NCI-H2227 (cell line): ENCODE data around the gene FAM149B1.

Source experiments
- DNase-seq: peaks from one replicate; lab custom pipeline; 2025; ENCODE audit not compliant: unreplicated experiment; lab: John Stamatoyannopoulos, UW

The FAM149B1 gene

GRCh38 chr10:73172867-73173266, 4.9 kb downstream of the FAM149B1 start:
- DNase-seq = no peak

GRCh38 chr10:73174148-73174925, 6.4 kb downstream of the FAM149B1 start:
- DNase-seq = no peak

DNA sequence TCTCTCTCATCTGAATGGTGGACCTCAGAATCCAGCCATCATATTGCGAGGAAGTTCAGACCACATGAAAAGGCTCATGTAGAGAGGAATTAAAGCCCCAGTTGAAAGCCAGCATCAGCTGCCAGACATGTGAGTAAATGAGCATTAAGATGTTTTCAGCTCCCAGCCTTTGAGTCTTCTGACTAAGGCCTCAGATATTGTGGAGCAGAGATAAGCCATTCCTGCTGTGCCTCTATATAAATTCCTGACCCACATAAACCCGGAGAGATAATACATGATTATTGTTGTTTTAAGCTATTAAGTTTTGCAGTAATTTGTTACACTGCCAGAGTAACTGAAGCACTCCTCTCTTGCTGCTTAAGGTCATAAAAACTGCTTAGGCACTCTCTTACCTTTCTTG, 14.6 kb downstream of the FAM149B1 start:
- DNase-seq = peak; percentile 5

DNA sequence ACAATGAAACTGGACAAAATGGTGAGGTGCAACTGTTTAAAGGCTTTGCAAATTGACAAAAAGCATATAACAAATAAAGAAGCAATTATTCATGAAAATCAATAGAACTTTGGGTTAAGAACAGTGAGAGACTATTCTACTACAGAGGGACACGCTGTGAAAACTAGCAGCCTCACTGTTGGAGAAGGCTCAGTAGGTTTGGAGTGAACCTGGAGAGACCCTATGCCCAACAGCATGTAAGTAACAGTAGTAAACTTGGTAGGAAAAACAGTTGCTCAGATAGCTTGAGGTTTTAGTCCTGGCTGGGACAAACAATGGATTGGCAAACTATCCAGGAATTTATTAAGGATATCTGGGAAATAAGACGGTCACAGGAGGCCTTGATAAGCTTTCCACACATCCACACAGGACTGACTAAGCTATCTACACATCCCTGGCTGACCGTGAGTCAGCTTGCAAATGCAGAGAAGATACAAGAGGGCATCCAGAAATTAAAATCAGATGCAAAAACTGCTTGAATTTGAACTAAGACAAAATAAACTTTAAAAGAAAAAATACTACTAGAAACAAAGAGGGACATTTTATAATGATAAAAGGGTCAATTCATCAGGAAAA, 15.9 kb downstream of the FAM149B1 start:
- no peak for DNase-seq

- DNase-seq = no peak
These were observed 18.3 kb downstream of the FAM149B1 start for GRCh38 chr10:73186266-73186665.

- no peak for DNase-seq
These were observed 22.3 kb downstream of the FAM149B1 start for GRCh38 chr10:73190188-73190587.

GRCh38 chr10:73205081-73205480, 37.2 kb downstream of the FAM149B1 start:
- no peak for DNase-seq

DNA sequence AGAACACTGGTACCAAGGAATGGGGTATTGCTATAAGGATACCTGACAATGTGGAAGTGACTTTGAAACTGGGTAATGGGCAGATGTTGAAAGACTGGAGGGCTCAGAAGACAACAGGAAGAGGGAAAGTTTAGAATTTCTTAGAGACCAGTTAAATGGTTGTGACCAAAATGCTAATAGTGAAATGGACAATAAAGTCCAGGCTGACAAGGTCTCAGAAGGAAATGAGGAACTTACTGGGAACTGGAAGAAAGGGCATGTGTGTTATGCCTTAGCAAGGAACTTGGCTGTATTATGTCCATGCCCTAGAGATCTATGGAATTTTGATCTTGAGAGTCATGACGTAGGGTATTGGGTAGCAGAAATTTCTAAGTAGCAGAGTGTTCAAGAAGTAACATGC, 38.0 kb downstream of the FAM149B1 start:
- DNase-seq = no peak

GRCh38 chr10:73206385-73206784, 38.5 kb downstream of the FAM149B1 start:
- no peak for DNase-seq

DNA sequence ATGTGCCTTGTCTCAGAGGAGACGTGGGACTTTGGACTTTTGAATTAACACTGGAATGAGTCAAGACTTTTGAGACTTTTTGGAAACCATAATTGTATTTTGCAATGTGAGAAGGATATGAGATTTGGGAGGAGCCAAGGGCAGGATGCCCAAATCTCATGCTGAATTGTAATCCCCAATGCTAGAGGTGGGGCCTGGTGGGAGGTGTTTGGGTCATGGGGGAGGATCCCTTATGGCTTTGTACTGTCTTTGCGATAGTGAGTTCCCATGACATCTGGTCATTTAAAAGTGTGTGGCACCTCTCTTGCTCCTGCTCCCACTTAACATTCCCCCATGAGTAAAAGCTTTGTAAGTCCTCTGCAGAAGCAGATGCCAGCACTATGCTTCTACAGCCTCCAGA, 40.0 kb downstream of the FAM149B1 start:
- DNase-seq = no peak

DNA sequence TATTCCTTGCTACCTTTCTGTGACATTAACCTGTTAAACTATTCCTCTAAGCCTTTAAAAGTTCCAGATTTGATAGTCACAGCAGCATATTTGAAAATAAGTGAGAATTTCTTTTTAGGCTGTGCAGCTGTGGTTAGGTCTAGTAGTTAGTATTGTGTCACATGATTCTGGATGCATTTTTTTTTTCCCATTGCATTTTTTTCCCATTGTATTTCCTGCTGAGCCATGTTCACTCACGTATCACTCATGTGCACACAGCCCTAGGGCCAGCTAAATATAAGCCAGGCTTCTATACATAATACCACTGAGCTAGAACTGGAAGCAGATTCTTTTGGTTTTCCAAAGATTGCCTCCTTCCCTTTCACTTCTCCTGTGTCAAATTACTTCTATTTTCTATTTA, 41.8 kb downstream of the FAM149B1 start:
- no peak for DNase-seq

DNA sequence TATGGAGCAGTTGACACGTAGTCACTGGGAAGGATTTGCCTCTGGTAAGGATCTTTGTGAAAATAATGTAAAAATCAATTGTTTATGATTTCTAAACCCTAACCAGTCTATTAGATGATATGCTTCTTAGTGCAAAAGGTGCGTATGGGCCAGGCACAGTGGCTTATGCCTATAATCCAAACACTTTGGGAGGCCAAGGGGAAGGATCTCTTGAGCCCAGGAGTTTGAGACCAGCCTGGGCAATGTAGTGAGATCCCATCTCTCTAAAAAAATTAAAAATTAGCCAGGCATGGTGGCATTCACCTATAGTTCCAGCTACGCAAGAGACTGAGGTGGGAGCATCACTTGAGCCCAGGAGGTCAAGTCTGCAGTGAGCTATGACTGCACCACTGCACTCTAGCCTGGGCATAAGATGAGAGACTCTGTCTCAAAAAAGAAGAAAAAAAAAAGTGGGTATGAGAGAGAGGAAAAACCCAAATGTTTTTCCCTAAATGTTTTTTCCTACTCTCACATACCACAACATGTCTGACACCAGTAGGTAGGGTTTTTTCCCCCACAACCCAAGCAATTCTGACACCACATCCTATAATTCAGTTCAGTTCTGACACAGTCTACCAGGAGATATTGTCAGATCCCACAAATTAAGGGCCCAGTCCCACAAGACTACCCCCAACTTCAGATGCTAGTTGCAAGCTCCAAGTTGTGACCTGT, 42.6 kb downstream of the FAM149B1 start:
- no peak for DNase-seq

GRCh38 chr10:73211106-73211811, 43.3 kb downstream of the FAM149B1 start:
- no peak for DNase-seq

GRCh38 chr10:73215749-73216148, 47.8 kb downstream of the FAM149B1 start:
- DNase-seq = no peak

DNA sequence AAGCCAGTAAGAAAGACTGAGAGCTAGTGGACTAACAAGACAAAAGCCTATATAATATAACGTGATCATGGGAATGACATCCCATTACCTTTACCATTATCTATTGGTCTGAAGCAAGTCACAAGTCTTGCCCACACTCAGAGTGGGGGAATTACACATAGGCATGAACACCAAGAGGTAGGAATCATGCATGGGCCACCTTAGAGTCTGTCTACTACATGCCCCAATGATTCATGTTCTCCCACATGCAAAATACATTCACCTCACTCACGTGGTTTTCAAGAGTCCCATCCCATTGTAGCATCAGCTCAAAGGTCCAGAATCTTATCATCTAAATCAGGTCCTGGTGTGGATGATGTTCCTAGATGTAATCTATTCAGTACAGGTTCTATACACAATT, 49.7 kb downstream of the FAM149B1 start:
- DNase-seq = no peak

- no peak for DNase-seq
These were observed 50.7 kb downstream of the FAM149B1 start for GRCh38 chr10:73218431-73219191.

DNA sequence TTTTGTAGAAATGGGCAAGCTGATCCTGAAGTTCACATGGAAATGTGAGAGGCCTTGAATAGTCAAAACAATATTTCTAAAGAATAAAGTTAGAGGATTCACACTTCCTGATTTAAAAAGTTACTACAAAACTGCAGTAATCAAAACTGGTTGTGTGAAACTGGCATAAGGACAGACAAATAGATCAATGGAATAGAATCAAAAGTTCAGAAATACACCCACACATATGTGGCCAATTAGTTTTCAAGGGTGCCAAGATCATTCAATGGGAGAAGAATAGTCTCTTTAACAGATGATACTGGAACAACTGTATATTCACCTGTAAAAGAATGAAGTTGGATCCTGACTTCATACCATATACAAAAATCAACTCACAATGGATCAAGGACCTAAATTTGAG, 51.5 kb downstream of the FAM149B1 start:
- no peak for DNase-seq

GRCh38 chr10:73220989-73221388, 53.1 kb downstream of the FAM149B1 start:
- no peak for DNase-seq

DNA sequence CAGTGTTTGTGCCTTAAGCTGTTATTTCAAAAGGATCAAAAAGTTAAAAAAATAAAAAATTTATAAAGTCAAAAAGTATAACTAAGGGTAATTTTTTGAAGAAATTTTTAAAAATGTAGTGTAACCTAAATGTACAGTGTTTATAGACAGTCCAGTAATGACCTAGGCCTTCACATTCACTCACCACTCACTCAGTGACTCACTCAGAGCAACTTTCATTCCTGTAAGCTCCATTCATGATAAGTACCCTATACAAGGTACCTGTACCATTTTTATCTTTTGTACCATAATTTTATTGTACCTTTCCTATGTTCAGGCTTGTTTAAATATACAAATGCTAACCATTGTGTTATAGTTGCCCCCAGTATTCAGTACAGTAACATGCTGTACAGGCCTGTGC, 57.6 kb downstream of the FAM149B1 start:
- DNase-seq = no peak

GRCh38 chr10:73226663-73227062, 58.7 kb downstream of the FAM149B1 start:
- DNase-seq = no peak

DNA sequence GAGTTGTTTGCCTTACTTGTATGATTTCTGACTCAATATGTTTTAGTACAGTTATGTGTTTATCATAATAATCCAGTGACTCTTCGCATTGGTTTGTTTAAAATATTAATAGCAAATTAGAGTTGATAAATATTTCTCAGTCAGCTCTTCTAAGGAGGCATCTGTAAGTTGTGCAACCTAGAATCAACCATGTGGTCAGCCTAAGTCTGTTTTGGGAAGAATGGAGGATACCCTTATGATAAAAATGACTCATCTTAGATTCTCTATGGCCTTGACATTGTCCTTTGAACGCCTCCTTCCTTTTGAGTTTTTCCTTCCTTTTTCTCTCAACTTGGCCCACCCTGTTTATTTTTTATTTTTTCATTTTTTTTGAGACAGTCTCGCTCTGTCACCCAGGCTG, 60.3 kb downstream of the FAM149B1 start:
- DNase-seq = no peak
